AG04450 (cell line): ENCODE results near the gene PAX5. TPM values are rescaled to one million over a fixed set of nuclear protein-coding genes. Genes with fewer than 3 reads are reported as not detected.

Experiments
- CTCF ChIA-PET: fragments of 300-600, 350-600 bp; formaldehyde crosslinking; extraction: SDS; loops from one replicate; lab custom pipeline; 2022; ENCODE audit warnings: antibody characterized with exemption, inconsistent platforms; lab: Charles Lee
- POLR2A ChIA-PET: fragments of 350-600 bp; formaldehyde crosslinking; extraction: SDS; loops from one replicate; lab custom pipeline; 2021; ENCODE audit warnings: antibody characterized with exemption, inconsistent platforms; lab: Yijun Ruan, JAX
- DNase-seq: peaks from one replicate; pipeline ENCODE4 v3.0.0-alpha.2; 2011; ENCODE audit warnings: low read depth, low spot score
- H3K27ac ChIP-seq: one replicate; pipeline ENCODE4 v1.5.1; 2012; ENCODE audit warnings: low read depth, low read length, control low read depth
- H3K27me3 ChIP-seq: one replicate; pipeline ENCODE4 v1.6.0; 2012; ENCODE audit warnings: low read length; ENCODE audit not compliant: control insufficient read depth, insufficient read depth
- H3K4me3 ChIP-seq: 2 replicates; pipeline ENCODE4 v1.5.1; 2011; ENCODE audit warnings: mild to moderate bottlenecking, low read depth, low read length, control low read depth
- H3K9me3 ChIP-seq: 2 replicates; pipeline ENCODE4 v1.5.1; 2012; ENCODE audit warnings: low read length; ENCODE audit not compliant: control insufficient read depth, insufficient read depth
- polyA plus RNA-seq: library from polyadenylated mRNA; depleted of rRNA; stranded (reverse); fragments of >200 nt; gene quantifications from 2 replicates; pipeline ENCODE4 v1.2.3, GENCODE V29; 2011
- TF ChIP-seq, protein P1 (sequence below): IDR thresholded peaks from 2 replicates; pipeline ENCODE4 v1.5.1; 2011; ENCODE audit warnings: low read depth, low read length, control low read depth, inconsistent platforms

PAX5 gene
- polyA plus RNA-seq, 1 experiment = not detected

DNA sequence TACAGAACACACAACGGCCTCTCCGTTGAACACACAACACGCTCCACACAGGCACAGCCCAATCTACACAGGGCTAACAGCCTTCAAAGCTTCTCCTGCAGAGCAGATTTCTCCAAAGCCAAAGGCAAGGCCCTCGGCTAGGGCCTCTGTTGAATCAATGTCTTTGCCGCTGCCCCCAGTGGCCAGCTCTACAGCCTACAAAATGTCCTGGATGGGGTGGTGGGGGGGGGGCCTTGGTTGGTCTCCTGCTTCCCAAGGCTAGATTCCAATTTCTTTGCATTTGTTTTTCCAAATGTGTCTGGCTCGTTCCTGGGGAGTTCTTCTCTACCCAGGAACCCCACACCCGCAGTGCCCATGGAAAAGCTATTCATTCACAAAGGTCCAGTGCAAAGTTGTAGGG is 167.2 kb downstream of the PAX5 start:
- POLR2A ChIA-PET = no interaction called here
- H3K4me3 ChIP-seq = no peak overlapping the region
- DNase-seq = no peak
- H3K27ac ChIP-seq = no peak overlapping the region
- no peaks in the 10 kb centered on the region for H3K9me3 ChIP-seq
- peaks cover 42% of the 10 kb centered on the region for H3K27me3 ChIP-seq
- CTCF ChIA-PET = no interaction called here
- TF ChIP-seq, protein P1, sequence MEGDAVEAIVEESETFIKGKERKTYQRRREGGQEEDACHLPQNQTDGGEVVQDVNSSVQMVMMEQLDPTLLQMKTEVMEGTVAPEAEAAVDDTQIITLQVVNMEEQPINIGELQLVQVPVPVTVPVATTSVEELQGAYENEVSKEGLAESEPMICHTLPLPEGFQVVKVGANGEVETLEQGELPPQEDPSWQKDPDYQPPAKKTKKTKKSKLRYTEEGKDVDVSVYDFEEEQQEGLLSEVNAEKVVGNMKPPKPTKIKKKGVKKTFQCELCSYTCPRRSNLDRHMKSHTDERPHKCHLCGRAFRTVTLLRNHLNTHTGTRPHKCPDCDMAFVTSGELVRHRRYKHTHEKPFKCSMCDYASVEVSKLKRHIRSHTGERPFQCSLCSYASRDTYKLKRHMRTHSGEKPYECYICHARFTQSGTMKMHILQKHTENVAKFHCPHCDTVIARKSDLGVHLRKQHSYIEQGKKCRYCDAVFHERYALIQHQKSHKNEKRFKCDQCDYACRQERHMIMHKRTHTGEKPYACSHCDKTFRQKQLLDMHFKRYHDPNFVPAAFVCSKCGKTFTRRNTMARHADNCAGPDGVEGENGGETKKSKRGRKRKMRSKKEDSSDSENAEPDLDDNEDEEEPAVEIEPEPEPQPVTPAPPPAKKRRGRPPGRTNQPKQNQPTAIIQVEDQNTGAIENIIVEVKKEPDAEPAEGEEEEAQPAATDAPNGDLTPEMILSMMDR = no peak

DNA sequence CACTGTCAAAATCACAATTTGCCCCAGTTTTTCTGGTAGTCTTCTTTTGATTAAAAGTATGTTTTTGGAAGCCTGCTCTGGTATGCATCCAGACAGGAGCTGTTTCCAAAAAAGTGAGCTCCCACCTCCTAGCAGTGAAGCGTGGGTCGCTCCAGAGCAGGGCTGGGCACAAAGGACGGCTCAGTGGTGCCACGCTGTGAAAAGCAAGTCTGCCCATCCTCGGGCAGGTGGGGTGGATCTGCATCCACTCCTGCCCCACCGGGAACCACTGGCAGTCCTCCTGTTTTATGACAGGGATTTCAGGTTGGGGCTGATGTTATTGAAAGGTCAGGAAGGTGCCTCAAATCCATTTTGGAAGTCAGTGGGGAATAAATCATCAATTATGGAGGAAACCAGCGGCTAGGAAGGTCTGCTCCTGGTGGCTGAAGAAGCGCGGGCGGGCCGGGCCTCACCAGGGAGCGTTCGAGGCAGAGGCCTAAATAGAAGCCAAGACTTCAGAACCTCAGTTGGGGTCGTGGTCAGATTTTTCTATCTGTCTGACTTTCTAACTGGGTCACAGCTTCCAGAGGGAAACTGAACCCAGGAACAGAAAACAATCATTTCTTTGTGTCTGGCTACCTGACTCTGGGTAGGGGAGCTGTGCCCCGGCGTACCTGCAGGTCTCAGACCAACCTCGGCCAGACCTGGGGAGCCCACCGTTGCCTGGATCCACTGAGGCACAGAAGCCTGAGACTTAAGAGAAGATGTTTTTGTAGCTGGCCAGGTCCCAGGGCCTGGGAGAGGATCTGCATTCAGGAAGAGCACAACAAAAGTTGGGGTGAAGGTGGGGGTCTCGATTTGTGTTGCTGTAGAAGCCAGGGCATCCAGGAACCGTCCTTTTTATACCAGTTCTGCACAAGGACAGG is 168.1 kb downstream of the PAX5 start:
- no peak for DNase-seq
- TF ChIP-seq, protein P1 = no peak
- ChIA-PET POLR2A (no interaction called here), CTCF (interaction anchor here (1.0 kb wide), 1 partner anchor 9 kb away, joined by 3 read pairs; no protein-coding TSS in a partner anchor)
- H3K4me3 ChIP-seq = no peak overlapping the region
- H3K9me3 ChIP-seq = no peaks in the 10 kb centered on the region
- no peak overlapping the region for H3K27ac ChIP-seq
- peaks cover 45% of the 10 kb centered on the region for H3K27me3 ChIP-seq

- no peak for DNase-seq
- Histone ChIP-seq H3K9me3 (no peaks in the 10 kb centered on the region), H3K4me3 (no peak overlapping the region), H3K27me3 (peaks cover 51% of the 10 kb centered on the region), H3K27ac (no peak overlapping the region)
- POLR2A ChIA-PET = no interaction called here
- CTCF ChIA-PET = interaction anchor here (0.8 to 1.0 kb wide), 2 partner anchors 8 to 10 kb away, joined by 3 read pairs; no protein-coding TSS in a partner anchor
- TF ChIP-seq, protein P1 = no peak
These were observed 169.3 kb downstream of the PAX5 start for GRCh38 chr9:36864491-36865410.

GRCh38 chr9:36862206-36863145 is 171.6 kb downstream of the PAX5 start:
- Histone ChIP-seq H3K4me3 (no peak overlapping the region), H3K9me3 (no peaks in the 10 kb centered on the region), H3K27ac (no peak overlapping the region), H3K27me3 (peaks cover 51% of the 10 kb centered on the region)
- CTCF ChIA-PET = interaction anchor here (0.9 to 4.6 kb wide), 2 partner anchors 9 to 11 kb away, joined by 3 to 26 read pairs; no protein-coding TSS in a partner anchor
- TF ChIP-seq, protein P1 = peak; percentile 80
- POLR2A ChIA-PET = no interaction called here
- DNase-seq = no peak
